ENCODE measurements around the gene MT1X.
"Not testable (repeated sequence)": the region's sequence is repeated elsewhere in the genome, so short reads cannot be mapped to it uniquely, and the experiment has no call there.

MT1X gene

DNA sequence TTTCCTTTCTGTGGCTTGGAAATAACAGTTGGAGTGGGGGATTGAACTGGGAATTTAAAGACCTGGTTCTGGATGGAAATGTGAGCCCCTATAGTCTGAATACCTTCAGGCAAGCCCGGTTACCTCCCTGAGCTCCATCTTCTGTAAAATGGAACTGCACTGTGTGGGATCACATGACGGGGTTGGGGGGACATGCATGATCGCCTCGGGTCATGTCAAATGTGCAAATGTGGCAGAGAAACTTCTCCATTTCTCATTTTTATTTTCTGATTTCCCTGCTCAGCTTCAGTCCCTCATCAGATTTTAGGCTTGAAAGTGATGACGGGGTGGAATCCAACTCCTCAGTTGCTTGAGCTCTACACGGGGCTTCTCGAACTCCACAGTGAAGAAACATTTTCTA, 29.1 kb upstream of the MT1X start:
- no peak for DNase-seq (ENCODE audit: low read depth in 2 of 2)

DNA sequence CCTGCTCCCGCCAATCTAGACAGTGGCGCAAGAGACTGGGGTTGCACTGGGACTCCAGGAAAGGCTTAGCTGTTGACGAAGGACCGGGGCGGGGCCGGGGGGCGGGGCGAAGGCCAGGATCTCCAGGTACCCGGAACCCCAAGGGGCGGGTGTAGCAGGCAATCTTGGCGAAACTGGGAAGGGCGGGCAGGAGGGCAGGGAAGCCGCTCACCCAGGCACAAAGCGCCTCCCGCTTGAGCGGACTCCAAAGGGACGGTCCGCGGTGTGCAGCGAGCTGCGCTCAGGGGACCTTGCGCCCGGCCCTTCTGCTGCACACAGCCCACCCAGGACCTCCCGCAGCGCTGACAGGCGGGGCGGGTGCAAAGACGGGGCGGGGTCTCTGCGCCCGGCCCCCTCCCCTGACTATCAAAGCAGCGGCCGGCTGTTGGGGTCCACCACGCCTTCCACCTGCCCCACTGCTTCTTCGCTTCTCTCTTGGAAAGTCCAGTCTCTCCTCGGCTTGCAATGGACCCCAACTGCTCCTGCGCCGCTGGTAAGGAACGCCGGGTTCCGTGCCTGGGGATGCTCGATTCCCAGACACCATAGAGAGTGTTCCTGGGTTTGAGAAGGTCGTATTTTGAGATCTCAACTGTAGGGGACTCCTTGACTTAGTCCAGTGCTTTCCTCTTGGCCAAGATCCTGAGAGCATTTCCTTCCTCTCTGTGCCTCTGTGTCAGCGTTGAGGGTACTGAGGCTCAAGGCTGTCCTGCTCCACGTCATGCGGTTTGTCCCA, 24.5 kb upstream of the MT1X start, which contains the start of gene MT1F:
TSS of gene MT1F (plus strand) at position 405 of the 772 bp plus-strand sequence. CDS start at position 505, 100 bp downstream.
- DNase-seq (ENCODE audit: low read depth in 2 of 2) = peak; percentile 37 to 71

DNA sequence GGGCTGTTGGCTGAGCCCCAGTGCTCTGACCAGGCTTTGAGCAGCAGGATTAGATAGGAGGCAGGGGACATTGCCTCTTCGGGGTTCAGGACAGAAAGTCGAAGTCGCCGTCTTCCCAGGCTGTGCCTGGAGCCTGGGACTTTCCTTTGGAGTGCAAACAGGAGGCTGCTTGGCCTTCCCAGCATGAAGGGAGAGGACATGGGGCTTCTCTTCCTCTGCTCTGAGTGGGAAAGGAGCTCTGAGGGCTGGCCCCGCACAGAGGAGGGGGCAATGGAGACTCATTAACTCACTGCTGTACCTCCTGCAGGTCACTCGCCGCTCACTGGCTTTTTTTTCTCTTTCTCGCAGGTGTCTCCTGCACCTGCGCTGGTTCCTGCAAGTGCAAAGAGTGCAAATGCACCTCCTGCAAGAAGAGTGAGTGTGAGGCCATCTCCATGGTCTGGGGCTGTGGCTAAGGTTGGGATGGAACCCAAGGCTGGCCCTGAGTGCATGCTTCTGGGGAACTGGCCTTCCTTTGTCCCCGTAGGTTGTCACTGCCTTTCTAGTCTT, 23.9 kb upstream of the MT1X start:
- DNase-seq (ENCODE audit: low read depth in 2 of 2) = no peak

DNA sequence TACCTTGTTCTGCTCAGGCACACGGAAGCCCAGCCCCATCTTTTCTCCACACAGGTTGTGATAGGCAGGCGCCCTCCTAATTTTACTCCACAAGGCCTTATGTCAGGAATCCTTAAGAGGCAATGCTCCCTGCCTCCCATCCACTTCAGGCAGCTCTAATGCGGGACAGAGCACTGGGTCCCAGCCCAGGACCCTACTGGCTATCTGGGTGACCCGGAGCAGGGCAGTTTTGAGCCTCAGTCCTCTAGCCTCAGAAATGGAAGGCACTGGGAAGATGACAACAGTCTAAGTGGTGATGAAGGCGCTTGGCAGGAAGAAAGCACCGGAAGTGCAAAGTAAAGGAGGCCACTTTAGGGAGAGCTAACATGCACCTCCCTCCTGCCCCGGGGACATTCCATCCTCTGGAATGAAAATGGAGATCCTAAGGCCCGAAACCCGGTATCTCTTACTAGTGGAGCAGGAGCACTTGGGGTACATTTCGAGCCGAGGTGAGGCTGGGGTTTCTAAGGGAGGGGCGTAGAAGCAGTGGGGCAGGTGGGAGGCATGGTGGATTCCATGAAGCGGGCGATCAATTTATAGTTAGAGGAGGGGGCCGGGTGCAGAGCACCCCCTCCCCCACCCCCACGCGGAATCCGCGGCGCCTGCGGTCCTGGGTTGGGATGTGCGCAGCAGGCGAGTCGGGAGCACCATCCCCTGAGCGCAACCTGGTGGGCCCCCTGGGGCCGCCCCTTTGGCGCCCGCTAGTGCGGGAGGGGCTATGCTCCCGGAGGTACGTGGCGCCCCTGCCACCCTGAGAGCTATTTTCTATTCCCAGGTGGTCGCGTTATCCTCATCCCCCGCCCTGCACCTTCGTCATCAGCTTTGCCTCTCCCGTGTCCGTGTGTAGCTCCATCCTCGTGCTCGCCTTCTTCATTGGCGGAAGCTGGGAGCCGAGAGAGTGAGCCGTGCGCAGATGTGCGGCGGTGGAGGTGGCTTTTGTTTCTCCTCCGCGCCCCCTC, 19.6 kb upstream of the MT1X start:
- no peak for DNase-seq (ENCODE audit: low read depth in 2 of 2)

DNA sequence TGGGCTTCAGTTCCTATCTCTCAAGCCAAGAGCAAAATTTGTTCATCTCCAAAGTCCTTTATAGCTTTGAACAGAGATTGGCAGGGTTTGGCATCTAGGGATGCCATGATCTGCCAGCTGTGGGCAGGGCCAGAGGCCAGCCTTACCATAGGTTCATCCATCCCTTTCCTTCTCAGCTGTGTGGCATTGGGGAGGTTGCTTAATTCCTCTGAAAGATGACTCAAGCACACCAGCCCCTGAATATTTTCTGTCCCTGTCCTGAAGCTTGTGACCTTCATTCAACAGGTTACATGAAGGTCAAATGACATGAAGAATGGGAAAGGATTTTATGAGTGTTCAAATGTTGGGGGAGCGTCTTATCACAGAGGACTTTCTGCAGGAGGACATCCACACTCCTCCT, 17.8 kb upstream of the MT1X start:
- no peak for DNase-seq (ENCODE audit: low read depth in 2 of 2)

DNA sequence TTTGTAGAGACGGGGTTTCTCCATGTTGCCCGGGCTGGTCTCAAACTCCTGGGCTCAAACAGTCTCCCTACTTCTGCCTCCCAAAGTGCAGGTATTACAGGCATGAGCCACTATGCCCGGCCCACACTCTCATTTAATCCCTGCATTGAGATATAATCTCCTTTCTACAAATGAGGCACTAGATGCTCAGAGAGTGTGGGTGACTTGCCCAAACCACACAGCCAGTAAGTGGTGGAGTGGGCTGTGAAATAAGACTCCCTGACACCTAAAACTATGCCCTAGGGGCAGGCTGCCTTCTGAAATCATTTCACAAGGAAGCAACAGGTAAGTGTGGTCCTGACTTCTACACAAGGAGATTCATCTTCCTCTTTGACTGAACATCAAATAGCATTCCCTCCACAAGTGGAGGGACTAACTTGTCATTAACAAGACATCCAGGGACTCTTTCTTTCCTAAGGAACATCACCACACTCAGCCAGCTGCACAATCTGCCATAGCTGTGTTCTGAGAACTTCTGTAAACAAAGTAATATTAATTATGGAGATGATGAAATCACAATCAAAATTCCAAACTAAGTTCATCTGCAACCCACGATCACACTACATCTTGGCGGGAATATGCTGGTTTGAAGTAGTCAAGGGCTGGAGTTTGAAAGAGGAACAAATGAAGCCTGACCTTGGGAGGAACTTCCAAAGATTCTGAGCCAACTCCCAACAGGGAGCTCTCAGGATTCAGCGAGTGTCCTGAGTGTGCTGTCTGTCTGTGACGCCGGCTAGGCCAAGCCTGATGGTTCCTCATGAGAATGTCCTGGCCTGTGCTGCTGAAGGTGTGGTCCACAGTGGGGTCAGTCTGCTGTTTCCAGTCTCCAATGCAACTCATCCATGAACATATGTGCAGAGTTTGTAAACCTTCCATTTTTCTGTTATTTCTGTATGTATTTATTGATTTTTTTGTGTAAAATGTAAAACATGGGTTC, 16.7 kb upstream of the MT1X start:
- DNase-seq (ENCODE audit: low read depth in 2 of 2) = not testable (repeated sequence)

DNA sequence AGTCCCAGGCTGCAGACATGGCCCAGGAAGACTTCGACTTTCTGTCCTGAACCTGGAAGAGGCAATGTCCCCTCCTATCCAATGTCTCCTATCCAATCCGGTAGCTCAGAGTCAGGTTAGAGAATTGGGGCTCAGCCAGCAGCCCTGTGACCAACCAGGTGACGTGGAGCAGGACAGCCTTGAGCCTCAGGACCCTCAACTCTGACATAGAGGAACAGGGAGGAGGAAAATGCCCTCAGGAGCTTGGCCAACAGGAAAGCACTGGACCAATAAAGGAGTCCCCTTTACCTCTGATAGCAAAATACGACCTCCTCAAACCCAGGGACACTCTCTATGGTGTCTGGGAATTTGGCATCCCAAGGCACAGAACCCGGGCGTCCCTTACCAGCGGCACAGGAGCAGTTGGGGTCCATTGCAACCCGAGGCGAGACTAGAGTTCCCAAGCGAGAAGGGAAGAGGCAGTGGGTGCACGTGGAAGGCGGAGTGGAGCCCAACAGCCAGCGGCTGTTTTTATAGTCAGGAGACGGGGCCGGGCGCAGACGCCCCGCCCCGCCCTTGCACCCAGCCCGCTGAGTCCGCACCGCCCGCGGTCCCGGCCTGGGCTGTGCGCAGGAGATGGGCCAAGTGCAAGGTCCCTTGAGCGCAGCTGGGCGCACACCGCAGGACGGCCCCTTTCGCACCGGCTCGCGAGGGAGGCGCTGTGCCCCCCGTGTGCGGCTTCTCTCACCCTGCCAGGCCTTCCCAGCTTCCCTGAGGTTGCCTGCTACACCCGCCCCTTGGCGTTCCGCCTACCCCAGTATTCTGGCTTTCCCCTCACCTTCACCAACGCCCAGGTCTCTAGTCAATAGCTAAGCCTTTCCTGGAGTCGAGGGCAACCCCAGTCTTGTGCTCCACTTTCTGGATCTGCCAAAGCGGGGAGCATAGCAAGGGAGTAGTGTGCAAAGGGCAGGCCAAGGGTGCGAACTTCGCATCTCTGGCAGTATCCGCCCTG, 14.4 kb upstream of the MT1X start, which contains the start of gene MT1G:
TSS of gene MT1G (minus strand) at position 485 of the 991 bp plus-strand sequence. CDS start at position 413, 72 bp downstream.
- DNase-seq (ENCODE audit: low read depth in 2 of 2) = peak in 1 of 2 donors; percentile 29

DNA sequence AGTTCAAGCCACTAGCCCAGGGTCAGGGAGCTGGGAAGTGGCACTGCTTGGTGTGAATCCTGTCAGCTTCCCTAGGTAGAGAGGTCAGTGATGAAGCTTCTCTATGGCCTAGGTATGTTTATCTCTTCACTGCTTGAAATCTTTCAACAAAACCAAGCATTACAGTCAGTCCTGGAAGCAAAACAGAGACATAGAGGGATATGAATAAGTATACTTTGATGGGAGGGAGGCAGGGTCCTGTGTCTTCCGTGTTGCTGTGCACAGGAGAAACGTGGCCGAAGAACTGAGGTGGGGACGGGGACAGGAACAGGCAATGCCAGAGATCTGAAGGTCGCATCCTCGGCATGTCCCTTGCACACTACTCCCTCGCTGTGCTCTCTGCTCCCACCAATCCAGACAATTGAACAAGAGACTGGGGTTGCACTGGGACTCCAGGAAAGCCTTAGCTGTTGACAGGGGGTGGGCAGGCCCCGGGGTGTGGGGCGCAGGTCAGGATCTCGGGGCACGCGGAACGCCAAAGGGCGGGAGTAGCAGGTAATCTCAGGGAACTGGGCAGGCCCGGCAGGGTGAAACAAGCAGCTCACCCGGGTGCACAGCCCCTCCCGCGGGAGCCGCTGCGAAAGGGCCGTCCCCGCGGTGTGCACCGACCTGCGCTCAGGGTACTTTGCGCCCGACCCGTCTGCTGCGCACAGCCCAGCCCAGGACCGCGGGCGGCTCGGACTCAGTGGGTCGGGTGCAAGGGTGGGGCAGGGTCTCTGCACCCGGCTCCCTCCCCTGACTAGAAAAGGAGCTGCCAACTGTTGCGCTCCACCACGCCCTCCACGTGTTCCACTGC, 13.0 kb upstream of the MT1X start, which contains the start of gene MT1H:
TSS of gene MT1H (plus strand) at position 810 of the 835 bp plus-strand sequence. CDS start 71 bp downstream, outside the sequence.
- DNase-seq (ENCODE audit: low read depth in 2 of 2) = no peak

DNA sequence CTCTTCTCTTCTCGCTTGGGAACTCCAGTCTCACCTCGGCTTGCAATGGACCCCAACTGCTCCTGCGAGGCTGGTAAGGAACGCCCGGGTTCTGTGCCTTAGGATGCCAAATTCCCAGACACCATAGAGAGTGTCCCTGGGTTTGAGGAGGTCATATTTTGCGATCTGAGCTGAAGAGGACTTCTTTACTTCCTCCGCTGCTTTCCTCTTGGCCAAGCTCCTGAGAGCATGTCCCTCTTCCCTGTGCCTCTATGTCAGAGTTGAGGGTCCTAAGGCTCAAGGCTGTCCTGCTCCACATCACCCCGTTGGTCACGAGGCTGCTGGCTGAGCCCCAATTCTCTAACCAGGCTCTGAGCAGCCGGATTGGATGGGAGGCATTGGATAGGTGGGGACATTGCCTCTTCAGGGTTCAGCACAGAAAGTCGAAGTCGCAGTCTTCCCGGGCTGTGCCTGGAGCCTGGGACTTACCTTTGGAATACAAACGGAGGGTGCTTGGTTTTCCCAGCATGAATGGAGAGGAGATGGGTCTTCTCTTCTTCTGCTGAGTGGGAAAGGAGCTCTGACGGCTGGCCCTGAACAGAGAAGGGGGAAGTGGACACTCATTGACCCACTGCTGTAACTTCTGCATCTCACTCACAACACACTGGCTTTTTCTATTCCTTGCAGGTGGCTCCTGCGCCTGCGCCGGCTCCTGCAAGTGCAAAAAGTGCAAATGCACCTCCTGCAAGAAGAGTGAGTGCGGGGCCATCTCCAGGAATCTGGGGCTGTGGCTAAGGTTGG, 12.2 kb upstream of the MT1X start:
- DNase-seq (ENCODE audit: low read depth in 2 of 2) = no peak

DNA sequence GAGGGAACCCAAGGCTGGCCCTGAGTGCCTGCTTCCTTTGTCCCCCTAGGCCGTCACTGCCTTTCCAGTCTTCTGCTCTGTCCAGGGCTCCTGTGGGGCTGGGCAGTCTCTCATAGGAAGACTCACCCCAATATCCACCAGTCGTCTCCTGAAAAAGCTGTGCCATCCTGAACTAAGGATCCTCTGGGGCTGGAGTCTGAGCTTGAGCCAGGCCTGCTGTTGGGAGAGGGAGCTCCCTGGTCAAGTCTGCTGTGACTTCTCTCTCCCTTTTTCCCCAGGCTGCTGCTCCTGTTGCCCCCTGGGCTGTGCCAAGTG, 11.7 kb upstream of the MT1X start:
- no peak for DNase-seq (ENCODE audit: low read depth in 2 of 2)

DNA sequence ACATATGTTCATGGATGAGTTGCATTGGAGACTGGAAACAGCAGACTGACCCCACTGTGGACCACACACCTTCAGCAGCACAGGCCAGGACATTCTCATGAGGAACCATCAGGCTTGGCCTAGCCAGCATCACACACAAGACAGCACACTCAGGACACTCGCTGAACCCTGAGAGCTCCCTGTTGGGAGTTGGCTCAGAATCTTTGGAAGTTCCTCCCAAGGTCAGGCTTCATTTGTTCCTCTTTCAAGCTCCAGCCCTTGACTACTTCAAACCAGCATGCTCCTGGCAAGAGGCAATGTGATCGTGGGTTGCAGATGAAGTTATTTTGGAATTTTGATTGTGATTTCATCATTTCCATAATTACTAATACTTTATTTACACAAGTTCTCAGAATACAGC, 10.6 kb upstream of the MT1X start:
- not testable (repeated sequence) for DNase-seq (ENCODE audit: low read depth in 2 of 2)

DNA sequence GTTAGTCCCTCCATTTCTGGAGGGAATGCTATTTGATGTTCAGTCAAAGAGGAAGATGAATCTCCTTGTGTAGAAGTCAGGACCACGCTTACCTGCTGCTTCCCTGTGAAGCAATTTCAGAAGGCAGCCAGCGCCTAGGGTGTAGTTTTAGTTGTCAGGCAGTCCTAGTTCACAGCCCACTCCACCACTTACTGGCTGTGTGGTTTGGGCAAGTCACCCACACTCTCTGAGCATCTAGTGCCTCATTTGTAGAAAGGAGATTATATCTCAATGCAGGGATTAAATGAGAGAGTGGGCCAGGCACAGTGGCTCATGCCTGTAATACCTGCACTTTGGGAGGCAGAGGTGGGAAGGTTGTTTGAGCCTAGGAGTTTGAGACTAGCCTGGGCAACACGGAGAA, 10.1 kb upstream of the MT1X start:
- not testable (repeated sequence) for DNase-seq (ENCODE audit: low read depth in 2 of 2)

DNA sequence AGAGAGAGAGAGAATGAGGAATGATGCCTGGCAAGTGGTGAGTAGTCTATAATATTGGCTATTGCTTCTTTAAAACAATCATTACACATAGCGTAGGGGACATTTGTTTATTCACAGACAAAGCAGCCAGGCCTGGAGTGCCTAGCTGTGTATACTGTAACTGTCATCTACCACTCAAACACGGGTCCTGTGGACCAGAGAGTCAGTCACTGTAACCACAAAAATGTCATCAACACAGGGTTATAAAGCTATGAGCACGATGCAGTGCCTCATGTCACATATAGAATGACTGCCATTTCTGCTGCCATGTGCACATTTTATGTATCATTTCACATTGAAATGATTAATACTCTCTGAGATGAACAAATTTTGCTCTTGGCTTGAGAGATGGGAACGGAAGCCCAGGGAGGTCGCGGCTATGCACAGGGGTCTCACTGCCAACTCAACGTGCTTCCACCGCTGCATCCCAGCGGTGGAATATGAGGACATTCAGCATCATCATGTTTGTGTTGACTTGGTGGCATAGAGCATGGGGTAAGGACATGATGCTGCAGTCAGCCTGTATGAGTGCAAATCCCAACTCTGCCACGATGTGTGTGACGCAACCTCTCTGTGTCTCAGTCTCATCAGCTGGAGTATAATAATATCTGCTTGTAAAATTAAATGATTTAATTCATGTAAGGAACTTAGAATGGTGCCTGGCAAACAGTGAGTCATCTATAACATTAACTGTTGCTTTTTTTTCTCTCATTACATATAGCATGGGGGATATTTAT, 9.3 kb upstream of the MT1X start:
- no peak for DNase-seq (ENCODE audit: low read depth in 2 of 2)

DNA sequence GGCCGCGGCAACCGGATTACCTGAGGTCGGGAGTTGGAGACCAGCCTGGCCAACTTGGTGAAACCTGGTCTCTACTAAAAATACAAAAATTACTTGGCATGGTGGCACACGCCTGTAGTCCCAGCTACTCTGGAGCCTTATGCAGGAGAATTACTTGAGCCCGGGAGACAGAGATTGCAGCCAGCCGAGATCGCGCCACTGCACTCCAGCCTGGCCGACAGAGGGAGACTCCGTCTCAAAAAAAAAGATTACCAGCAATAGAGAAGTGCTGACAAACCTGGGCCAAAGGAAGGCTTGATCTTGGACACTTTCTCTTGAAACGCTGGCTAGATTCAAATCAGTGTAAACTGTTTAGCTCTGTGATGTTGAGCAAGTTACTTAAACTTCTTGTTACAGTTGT, 8.3 kb upstream of the MT1X start:
- no peak for DNase-seq (ENCODE audit: low read depth in 2 of 2)

DNA sequence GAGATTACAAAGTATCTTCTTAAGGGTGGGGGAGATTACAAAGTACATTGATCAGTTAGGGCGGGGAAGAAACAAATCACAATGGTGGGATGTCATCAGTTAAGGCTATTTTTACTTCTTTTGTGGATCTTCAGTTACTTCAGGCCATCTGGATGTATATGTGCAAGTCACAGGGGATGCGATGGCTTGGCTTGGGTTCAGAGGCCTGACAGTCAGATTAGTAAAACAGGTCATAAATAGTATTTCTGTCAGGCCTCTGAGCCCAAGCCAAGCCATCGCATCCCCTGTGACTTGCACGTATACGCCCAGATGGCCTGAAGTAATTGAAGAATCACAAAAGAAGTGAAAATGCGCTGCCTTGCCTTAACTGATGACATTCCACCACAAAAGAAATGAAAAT, 7.7 kb upstream of the MT1X start:
- not testable (repeated sequence) for DNase-seq (ENCODE audit: low read depth in 2 of 2)

DNA sequence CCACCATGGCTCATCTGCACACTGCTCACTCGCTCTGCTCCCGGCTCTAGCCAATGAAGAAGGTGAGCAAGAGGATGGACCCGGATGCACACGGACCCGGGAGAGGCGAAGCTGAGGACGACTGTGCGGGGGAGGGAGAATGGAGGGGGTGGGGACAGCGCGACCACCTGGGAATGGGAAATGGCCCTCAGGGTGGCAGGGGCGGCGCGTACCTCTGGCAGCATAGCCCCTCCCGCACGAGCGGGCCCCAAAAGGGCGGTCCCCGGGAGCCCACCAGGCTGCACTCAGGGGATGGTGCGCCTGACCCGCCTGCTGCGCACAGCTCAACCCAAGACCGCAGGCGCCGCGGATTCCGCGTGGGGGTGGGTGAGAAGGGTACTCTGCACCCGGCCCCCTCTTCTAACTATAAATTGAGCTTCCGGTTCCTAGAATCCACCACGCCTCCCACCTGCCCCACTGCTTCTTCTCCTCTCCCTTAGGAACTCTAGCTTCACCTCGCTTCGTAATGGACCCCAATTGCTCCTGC, 6.5 kb upstream of the MT1X start:
- peak; percentile 41 to 44 for DNase-seq (ENCODE audit: low read depth in 2 of 2)

DNA sequence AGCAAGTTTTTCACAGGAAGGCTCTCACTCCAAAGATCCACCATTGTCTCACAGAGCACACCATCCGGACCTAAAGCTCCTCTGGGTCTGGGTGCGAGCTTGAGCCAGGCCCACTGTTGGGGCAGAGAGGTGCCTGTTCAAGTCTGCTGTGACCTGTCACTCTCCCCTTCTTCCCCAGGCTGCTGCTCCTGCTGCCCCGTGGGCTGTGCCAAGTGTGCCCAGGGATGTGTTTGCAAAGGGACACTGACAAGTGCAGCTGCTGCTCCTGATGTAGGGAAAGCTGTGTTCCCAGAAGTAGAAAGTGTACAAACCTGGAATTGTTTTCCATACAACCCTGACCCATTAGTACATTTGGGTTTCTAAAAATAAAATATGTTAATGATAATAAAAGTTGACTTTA, 4.8 kb upstream of the MT1X start:
- DNase-seq (ENCODE audit: low read depth in 2 of 2) = no peak

Measured in stimulated activated CD4-positive, alpha-beta T cell treated with anti-CD3 and anti-CD28 coated beads, Interleukin-1b, Interleukin-23, amount 100 ng/mL, for 4 hours (primary cell).